ENCODE results near the gene PEX14.

PEX14 gene

GRCh38 chr1:10549904-10550664 lies 75.3 kb downstream of the PEX14 start:
- DNase-seq = no peak

GRCh38 chr1:10553118-10553517 lies 78.4 kb downstream of the PEX14 start:
- no peak for DNase-seq

GRCh38 chr1:10555635-10556429 lies 81.1 kb downstream of the PEX14 start:
- no peak for DNase-seq

- no peak for DNase-seq
These were observed 81.8 kb downstream of the PEX14 start for GRCh38 chr1:10556430-10557005.

GRCh38 chr1:10557714-10558113 lies 83.0 kb downstream of the PEX14 start:
- no peak for DNase-seq

- no peak for DNase-seq
These were observed 84.6 kb downstream of the PEX14 start for GRCh38 chr1:10559386-10559785.

GRCh38 chr1:10561497-10561896 lies 86.7 kb downstream of the PEX14 start:
- DNase-seq = no peak

- DNase-seq = no peak
These were observed 87.2 kb downstream of the PEX14 start for GRCh38 chr1:10561955-10562354.

GRCh38 chr1:10564063-10564462 lies 89.3 kb downstream of the PEX14 start:
- no peak for DNase-seq

- DNase-seq = no peak
These were observed 94.8 kb downstream of the PEX14 start for GRCh38 chr1:10569531-10569930.

- DNase-seq = peak; percentile 83
These were observed 100.9 kb downstream of the PEX14 start for GRCh38 chr1:10575616-10576015.

- no peak for DNase-seq
These were observed 103.3 kb downstream of the PEX14 start for GRCh38 chr1:10578070-10578469.

GRCh38 chr1:10583641-10584040 lies 108.9 kb downstream of the PEX14 start:
- no peak for DNase-seq

GRCh38 chr1:10585242-10585641 lies 110.5 kb downstream of the PEX14 start:
- DNase-seq = no peak

- DNase-seq = no peak
These were observed 111.4 kb downstream of the PEX14 start for GRCh38 chr1:10586125-10586524.

- DNase-seq = no peak
These were observed 113.9 kb downstream of the PEX14 start for GRCh38 chr1:10588640-10589039.

GRCh38 chr1:10589074-10589473 lies 114.3 kb downstream of the PEX14 start:
- DNase-seq = no peak

GRCh38 chr1:10591010-10591409 lies 116.3 kb downstream of the PEX14 start:
- no peak for DNase-seq

GRCh38 chr1:10592373-10592772 lies 117.6 kb downstream of the PEX14 start:
- no peak for DNase-seq

GRCh38 chr1:10593750-10594149 lies 119.0 kb downstream of the PEX14 start:
- no peak for DNase-seq

GRCh38 chr1:10594595-10595223 lies 120.0 kb downstream of the PEX14 start:
- DNase-seq = no peak

GRCh38 chr1:10596780-10597179 lies 122.0 kb downstream of the PEX14 start:
- DNase-seq = no peak

All from fibroblast of skin of right biceps (primary cell).